ENCODE data around the gene SLC35F6. TPM values are rescaled to one million over a fixed set of nuclear protein-coding genes. Genes with fewer than 3 reads are reported as not detected.

Gene SLC35F6, protein sequence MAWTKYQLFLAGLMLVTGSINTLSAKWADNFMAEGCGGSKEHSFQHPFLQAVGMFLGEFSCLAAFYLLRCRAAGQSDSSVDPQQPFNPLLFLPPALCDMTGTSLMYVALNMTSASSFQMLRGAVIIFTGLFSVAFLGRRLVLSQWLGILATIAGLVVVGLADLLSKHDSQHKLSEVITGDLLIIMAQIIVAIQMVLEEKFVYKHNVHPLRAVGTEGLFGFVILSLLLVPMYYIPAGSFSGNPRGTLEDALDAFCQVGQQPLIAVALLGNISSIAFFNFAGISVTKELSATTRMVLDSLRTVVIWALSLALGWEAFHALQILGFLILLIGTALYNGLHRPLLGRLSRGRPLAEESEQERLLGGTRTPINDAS
- total RNA-seq: 10.5 and 11.5 TPM in 2 replicates

DNA sequence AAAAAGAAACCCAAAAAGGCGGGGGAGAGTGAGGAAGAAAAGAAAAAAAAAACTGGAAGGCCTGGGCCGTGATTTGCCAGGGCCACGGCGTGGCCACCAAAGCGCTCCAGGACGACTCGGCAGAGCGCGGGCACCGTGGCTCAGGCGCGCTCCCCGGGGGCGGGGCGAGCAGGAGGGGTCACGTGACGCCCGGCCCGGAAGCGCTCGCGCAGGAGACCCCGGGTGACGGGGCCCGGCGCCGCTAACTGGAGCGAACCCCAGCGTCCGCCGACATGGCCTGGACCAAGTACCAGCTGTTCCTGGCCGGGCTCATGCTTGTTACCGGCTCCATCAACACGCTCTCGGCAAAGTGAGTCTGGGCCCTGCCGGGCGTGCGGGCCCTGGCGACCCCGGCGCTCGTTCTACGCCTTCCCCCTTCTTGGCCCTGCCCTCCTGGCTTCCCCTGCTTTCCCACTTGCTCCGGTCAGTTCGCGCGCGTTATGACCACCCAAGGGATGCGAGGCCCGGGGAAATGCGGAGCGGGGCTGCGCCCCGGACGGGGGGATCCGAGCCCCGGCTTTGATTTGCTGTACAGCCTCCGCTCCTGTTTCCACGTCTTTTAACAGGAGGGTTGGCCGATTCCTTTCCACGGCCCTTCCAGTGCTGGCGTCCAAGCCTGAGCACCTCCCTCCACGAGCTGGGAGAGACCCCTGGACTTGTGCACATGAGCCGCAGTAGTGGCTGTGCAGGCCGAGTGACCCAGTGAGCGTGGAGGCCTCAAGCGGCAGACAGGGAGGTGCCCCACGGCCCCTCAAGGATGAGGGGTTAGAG, at the start of gene SLC35F6:
Gene SLC35F6, plus strand, starts transcription at position 207 of the 810 bp plus-strand sequence. Its CDS starts 66 bp downstream, at position 273.
- peak; percentile 96 for DNase-seq
- Mint-ChIP-seq H3K4me1 (peaks cover 38% of the 10 kb centered on the region), H3K27ac (peak within 1 kb of the TSS; percentile 88), H3K27me3 (peaks cover 5% of the 10 kb centered on the region), H3K4me3 (peak within 1 kb of the TSS; percentile 90), H3K36me3 (ENCODE audit: low read depth) (peaks cover 2% of the 10 kb centered on the region), H3K9me3 (no peaks in the 10 kb centered on the region)
- intact Hi-C loops (cut with micrococcal nuclease): loop anchor here (1.0 kb wide), 1 partner anchor 22 kb away; the partner anchor contains the start of gene CENPA

DNA sequence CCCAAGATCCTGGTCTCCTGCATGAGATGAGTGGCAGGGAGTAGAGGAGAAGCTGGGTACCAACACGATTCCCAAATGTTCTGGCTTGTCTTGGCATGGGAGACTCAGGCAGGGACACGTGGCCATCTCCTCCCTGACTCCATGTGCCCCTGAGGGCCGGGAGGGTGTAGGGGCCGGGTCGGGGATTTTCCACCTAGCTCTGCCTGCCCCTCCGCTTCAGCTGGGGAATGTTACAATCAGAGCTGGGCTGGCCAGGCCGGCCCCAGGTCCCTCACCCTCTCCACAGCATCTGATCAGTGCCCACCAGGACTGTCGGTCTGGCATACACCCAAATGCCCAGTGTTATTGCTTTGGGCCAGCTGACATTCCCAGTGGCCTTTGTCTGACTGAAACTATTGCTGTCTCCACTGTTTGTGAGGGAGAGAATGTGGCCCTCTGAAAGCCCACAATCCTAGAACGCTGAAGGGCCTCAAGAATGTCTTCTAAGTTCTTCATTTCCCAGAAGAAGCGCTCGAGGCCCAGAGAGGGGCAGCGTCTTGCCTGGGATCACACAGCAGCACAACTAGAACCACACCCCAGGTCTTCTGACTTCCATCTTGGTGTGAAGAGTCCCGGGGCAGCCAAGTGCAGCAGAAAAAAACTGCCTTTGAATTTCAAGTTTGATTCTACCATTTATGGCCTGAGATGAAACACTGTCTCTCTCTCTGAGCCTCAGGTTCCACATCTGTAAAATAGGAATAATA, 48.4 kb upstream of the SLC35F6 start:
- Mint-ChIP-seq H3K27ac (no peak overlapping the region), H3K9me3 (no peaks in the 10 kb centered on the region), H3K27me3 (no peaks in the 10 kb centered on the region), H3K4me1 (no peaks in the 10 kb centered on the region), H3K36me3 (ENCODE audit: low read depth) (no peaks in the 10 kb centered on the region), H3K4me3 (no peak overlapping the region)
- intact Hi-C loops (cut with micrococcal nuclease): no loop called here
- no peak for DNase-seq

DNA sequence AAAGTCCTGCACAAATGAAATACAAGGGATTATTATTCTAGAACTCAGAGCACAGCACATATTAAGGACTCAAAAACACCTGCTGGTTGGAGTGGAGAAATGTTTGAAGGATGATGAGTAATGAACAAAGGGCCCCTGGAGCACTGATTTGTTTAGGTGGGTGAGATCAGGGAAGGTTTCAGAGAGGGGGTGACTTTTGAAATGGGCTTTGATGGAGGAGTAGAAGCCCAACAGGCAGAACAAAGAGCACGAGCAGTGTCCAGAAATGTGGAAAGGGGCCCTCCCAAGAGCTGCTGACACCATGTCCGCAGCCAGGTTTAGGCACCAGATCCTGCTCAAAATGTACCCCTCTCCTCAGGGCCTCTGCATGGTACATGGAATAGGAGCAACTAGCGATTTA, 47.7 kb upstream of the SLC35F6 start:
- no peak overlapping the region for H3K4me3 Mint-ChIP-seq
- H3K4me1 Mint-ChIP-seq: no peaks in the 10 kb centered on the region
- H3K27ac Mint-ChIP-seq: no peak overlapping the region
- DNase-seq: no peak
- no peaks in the 10 kb centered on the region for H3K27me3 Mint-ChIP-seq
- intact Hi-C loops (cut with micrococcal nuclease): no loop called here
- no peaks in the 10 kb centered on the region for H3K9me3 Mint-ChIP-seq
- no peaks in the 10 kb centered on the region for H3K36me3 Mint-ChIP-seq (ENCODE audit: low read depth)

DNA sequence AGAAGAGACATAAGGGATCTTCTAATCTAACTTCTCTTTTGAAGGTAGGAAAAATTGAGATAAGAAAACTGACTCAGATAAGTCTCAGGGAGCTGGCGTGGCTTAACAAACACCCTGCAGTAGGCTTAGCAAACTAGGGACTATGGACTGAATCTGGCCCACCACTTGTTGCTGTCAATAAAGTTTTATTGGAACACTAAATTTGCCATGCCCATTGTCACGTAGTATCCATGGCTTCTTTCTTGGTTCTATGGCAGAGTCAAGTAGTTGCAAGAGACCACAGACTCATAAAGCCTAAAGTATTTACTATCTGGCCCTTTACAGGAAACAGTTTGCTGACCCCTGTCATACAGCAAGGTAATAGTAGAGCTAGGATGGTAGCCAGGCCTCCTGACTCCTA, 47.3 kb upstream of the SLC35F6 start:
- Mint-ChIP-seq H3K4me1 (no peaks in the 10 kb centered on the region), H3K27me3 (no peaks in the 10 kb centered on the region), H3K36me3 (ENCODE audit: low read depth) (no peaks in the 10 kb centered on the region), H3K4me3 (no peak overlapping the region), H3K9me3 (no peaks in the 10 kb centered on the region), H3K27ac (no peak overlapping the region)
- no peak for DNase-seq
- intact Hi-C loops (cut with micrococcal nuclease): no loop called here

DNA sequence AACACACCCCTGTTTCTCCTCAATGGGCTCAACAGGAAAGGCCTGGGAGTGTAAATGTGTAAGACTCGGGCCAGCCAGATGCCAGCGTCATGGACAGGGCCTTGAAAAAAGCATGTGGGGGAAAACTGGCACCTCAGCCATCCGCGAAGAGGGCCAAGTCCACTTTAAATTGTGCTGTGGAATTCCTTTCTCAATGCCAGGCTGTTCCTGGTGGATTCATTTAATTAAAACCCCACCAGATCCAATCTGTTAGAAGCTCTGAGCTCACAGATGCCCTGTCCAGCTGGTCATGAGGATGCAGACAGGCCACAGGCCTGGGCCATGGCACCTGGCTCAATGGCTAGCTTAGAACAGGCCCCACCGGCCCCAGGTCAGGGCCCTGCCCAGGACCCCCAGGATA, 46.7 kb upstream of the SLC35F6 start:
- H3K27me3 Mint-ChIP-seq: no peaks in the 10 kb centered on the region
- no peaks in the 10 kb centered on the region for H3K36me3 Mint-ChIP-seq (ENCODE audit: low read depth)
- no peaks in the 10 kb centered on the region for H3K9me3 Mint-ChIP-seq
- H3K4me1 Mint-ChIP-seq: no peaks in the 10 kb centered on the region
- H3K4me3 Mint-ChIP-seq: no peak overlapping the region
- intact Hi-C loops (cut with micrococcal nuclease): no loop called here
- no peak for DNase-seq
- no peak overlapping the region for H3K27ac Mint-ChIP-seq

DNA sequence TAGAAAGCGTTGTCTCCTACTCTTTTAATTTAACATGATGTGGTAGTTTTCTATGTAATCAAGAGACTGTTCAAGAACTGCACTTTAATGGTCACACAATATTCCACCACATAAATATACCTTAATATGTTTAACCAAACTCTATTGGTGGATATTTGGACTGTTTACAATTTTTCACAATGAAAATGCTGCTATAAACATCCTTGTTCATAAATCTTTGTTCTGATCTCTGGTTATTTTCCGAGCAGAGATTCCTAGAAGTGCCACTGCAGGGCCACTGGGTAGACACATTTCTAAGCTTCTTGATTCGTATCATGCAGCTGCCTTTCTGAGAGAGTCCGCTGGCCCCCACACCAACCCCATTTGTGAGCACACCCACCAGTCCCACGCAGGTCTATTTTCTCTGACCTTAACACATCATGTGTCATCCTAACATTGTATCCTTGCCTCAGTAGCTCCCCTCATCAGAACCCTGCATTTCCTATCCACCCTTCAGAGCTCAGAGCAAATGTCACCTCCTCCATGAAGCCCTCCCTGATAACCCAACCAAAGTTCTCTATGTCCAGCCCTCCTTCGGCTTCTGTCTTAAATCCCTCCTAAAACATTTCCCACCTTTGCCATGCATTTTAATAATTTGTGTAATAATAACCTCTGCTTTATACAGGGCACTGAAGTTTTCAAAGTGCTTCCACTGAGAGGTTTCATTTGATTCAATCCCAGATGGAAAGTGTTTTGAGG, 45.0 kb upstream of the SLC35F6 start:
- Mint-ChIP-seq H3K27me3 (no peaks in the 10 kb centered on the region), H3K9me3 (no peaks in the 10 kb centered on the region), H3K4me1 (no peaks in the 10 kb centered on the region), H3K27ac (no peak overlapping the region), H3K4me3 (no peak overlapping the region), H3K36me3 (ENCODE audit: low read depth) (no peaks in the 10 kb centered on the region)
- intact Hi-C loops (cut with micrococcal nuclease): no loop called here
- DNase-seq: no peak

DNA sequence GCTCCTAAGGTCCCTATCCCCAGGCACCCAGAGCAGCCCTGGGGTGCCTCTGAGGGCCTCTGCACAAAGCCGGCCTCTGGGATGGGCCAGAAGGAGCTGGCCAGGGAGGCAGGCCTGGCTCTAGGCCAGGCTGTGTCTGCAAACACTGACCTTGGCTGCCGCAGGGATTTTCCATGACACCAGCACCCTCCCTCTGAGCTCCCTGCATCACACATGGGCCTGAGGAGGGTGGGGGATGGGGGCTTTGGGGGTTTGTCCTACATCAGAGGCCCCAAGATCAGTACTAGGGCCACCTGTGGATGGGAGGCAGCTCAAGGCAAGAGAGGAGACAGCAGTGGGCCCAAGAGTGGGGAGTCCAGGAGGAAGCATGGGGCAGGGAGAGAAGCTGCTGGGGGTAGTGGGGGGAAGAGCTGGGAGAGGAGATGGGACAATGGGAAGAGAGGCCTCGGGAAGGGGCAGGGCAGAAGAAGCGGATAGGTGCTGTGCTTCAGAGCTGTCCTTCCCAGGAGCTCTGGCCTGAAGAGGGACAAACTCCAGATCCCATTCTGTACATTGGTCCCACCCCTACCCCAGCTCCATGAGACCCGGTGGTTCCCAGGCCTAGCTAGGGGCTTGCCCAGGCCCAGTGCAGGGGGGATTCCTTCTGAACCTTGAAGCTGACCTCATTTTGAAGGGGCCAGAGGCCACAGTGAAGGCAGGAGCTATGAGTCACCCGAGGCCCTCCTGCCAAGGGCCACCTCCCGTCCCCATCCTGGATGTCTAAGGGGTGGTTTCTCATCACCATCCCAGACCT, 43.6 kb upstream of the SLC35F6 start:
- DNase-seq: no peak
- no peaks in the 10 kb centered on the region for H3K36me3 Mint-ChIP-seq (ENCODE audit: low read depth)
- no peaks in the 10 kb centered on the region for H3K9me3 Mint-ChIP-seq
- H3K4me1 Mint-ChIP-seq: no peaks in the 10 kb centered on the region
- intact Hi-C loops (cut with micrococcal nuclease): no loop called here
- no peak overlapping the region for H3K27ac Mint-ChIP-seq
- H3K4me3 Mint-ChIP-seq: no peak overlapping the region
- no peaks in the 10 kb centered on the region for H3K27me3 Mint-ChIP-seq

DNA sequence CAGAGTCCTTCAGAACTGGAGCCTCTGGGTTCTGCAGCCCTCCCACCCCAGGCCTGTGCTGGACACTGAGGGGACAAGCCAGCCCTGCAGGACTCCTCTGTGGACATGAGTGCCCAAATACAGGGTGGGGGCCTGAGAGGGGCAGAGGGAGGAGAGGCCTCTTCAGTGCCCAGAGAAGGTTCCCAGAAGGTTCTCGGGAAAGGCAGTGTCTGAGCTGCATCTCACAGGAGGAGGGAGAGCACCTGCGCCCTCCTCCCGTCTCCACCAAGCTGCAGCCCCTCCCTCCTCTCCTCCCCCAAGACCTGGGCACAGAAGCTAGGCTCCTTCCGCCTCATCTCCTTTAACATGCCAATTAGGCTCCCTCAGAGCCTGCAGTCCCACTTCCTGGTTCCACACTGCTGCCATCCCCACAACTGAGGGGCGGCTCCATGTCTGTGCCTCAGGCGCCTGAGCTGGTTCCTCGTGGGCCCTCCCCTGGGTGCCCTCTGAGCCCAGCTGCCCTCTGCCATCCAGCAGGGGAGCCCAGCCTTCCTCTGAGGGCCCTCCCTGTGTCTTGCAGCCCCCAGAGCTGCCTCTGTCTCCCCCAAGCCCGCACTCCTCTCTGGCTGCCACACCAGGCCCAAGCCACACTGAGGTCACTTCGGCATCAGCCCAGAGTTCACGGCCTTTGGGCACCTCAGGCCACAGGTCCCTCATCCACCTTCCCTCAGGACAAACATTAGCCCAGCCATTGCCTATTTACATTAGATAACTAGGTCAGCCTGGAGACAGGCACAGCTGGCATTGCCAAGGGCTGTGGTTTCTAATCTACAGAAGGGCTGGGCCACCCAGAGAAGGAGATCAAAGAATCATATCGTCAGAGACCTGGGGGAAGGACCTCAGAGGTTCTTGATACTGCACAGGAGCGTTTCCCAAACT, 42.7 kb upstream of the SLC35F6 start:
- intact Hi-C loops (cut with micrococcal nuclease): no loop called here
- Mint-ChIP-seq H3K27me3 (no peaks in the 10 kb centered on the region), H3K36me3 (ENCODE audit: low read depth) (no peaks in the 10 kb centered on the region), H3K27ac (no peak overlapping the region), H3K9me3 (no peaks in the 10 kb centered on the region), H3K4me3 (no peak overlapping the region), H3K4me1 (no peaks in the 10 kb centered on the region)
- no peak for DNase-seq

DNA sequence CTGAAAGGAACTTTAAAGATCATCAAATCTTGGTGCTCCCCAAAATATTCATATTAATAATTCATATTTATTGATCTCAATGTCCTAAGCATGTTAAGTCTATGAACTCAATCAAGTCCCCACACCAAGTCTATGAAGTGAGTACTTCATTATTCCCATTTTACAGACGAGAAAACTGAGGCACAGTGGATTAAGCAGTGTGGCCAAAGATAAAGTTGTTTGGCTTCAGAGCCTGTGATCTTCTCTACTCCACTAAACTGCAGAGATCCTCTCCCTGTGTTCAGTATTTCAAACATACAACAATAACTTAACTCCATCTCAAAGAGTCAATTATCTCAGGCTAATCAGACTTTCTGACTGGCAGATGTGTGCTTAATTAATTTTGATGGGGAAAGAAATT, 41.8 kb upstream of the SLC35F6 start:
- Mint-ChIP-seq H3K36me3 (ENCODE audit: low read depth) (no peaks in the 10 kb centered on the region), H3K27ac (no peak overlapping the region), H3K4me1 (no peaks in the 10 kb centered on the region), H3K9me3 (no peaks in the 10 kb centered on the region), H3K4me3 (no peak overlapping the region), H3K27me3 (no peaks in the 10 kb centered on the region)
- no peak for DNase-seq
- intact Hi-C loops (cut with micrococcal nuclease): no loop called here

DNA sequence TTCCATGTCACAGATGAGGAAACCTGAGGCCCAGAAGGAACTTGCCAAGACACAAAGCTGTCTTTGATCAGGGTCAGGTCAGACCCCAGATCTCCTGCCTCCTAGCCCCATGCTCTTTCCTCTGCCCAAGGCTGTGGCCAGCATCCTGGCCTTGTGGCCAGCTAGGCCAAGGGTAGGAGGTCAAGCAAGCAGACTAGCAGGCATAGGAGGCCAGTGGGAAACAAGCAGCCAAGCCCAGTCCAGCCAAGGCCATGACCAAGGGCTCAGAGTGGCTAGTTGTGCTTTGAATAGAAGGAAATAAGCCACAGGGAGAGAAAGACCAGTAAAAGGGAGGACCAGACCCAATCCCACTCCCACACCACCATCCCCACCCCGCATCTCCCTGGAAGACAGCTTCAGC, 41.2 kb upstream of the SLC35F6 start:
- DNase-seq: no peak
- H3K4me3 Mint-ChIP-seq: no peak overlapping the region
- no peaks in the 10 kb centered on the region for H3K4me1 Mint-ChIP-seq
- intact Hi-C loops (cut with micrococcal nuclease): no loop called here
- H3K9me3 Mint-ChIP-seq: no peaks in the 10 kb centered on the region
- H3K36me3 Mint-ChIP-seq (ENCODE audit: low read depth): no peaks in the 10 kb centered on the region
- no peaks in the 10 kb centered on the region for H3K27me3 Mint-ChIP-seq
- H3K27ac Mint-ChIP-seq: no peak overlapping the region

DNA sequence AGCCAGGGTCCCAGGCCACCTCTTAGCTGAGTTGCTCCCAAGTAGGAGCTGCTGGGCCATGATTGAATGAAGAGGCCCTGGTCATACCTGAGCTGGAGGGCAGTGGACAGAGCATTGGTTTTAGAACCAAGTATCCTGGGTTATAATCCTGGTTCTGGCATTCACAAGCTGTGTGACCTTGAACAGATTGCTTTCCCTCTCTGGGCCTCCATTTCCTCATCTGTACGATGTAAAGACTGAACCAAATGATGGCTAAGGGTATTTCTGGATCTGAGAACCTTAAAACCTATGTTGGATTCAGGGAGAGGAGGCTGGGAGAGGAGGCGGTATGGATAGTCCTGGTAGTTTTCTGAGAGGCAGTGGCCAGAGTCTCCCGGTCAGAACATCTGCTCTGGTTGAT, 40.6 kb upstream of the SLC35F6 start:
- Mint-ChIP-seq H3K36me3 (ENCODE audit: low read depth) (no peaks in the 10 kb centered on the region), H3K4me1 (no peaks in the 10 kb centered on the region), H3K9me3 (no peaks in the 10 kb centered on the region), H3K27me3 (no peaks in the 10 kb centered on the region), H3K4me3 (no peak overlapping the region), H3K27ac (no peak overlapping the region)
- intact Hi-C loops (cut with micrococcal nuclease): no loop called here
- DNase-seq: no peak

Measured in activated CD4-positive, alpha-beta T cell treated with anti-CD3 and anti-CD28 coated beads, Interleukin-2, amount 10 ng/mL, durations not matched to agents 24 days and 14 days (primary cell).